SU-DHL-6 (cell line): Measurements from ENCODE around the gene C6orf163.

ENCODE experiments used
- H2AFZ ChIP-seq: fragments of 200-600 bp; sonication (generic); 2 replicates; pipeline ENCODE4 v1.6.1; 2014; ENCODE audit warnings: low read depth, mild to moderate bottlenecking, moderate library complexity, mixed read lengths, antibody characterized with exemption, low read length; ENCODE audit not compliant: severe bottlenecking
- H3F3A ChIP-seq: fragments of 200-600 bp; shearing (Covaris generic); 2 replicates; pipeline ENCODE4 v1.6.0; 2016; ENCODE audit warnings: antibody characterized with exemption, mild to moderate bottlenecking; ENCODE audit not compliant: insufficient read depth
- H3K27ac ChIP-seq: fragments of 200-600 bp; sonication (generic); 2 replicates; pipeline ENCODE4 v1.5.1; 2016; ENCODE audit warnings: low read depth, mild to moderate bottlenecking, low read length, moderate library complexity, mixed read lengths
- H3K27me3 ChIP-seq: fragments of 200-600 bp; sonication (generic), shearing (Covaris generic); 2 replicates; pipeline ENCODE4 v1.6.0; 2014; ENCODE audit warnings: mild to moderate bottlenecking, low read length
- H3K36me3 ChIP-seq: fragments of 200-600 bp; sonication (generic); 2 replicates; pipeline ENCODE4 v1.6.1; 2014; ENCODE audit warnings: mild to moderate bottlenecking, low read length, mixed read lengths
- H3K4me2 ChIP-seq: fragments of 300-600, 200-600 bp; shearing (Covaris generic), sonication (generic); 2 replicates; pipeline ENCODE4 v1.6.0; 2014; ENCODE audit warnings: low read length, low read depth, mild to moderate bottlenecking; ENCODE audit not compliant: poor library complexity, severe bottlenecking
- H3K4me3 ChIP-seq: fragments of 200-600 bp; sonication (generic); 2 replicates; pipeline ENCODE4 v1.5.1; 2014; ENCODE audit warnings: antibody characterized with exemption, low read length, mild to moderate bottlenecking, mixed read lengths; ENCODE audit not compliant: insufficient read depth, poor library complexity, severe bottlenecking
- H3K79me2 ChIP-seq: fragments of 200-600 bp; sonication (generic); 2 replicates; pipeline ENCODE4 v1.6.1; 2014; ENCODE audit warnings: mild to moderate bottlenecking, low read length, moderate library complexity; ENCODE audit not compliant: insufficient read depth
- H3K9ac ChIP-seq: fragments of 200-600 bp; sonication (generic); 2 replicates; pipeline ENCODE4 v1.7.0; 2014; ENCODE audit warnings: mild to moderate bottlenecking, low read length
- H3K9me2 ChIP-seq: fragments of 200-600 bp; sonication (generic); replicated peaks from 2 replicates; pipeline ENCODE4 v1.6.1; 2014; ENCODE audit warnings: low read length; ENCODE audit not compliant: insufficient read depth
- H3K9me3 ChIP-seq: fragments of 200-600 bp; sonication (generic); 2 replicates; pipeline ENCODE4 v1.6.1; 2014; ENCODE audit warnings: low read length, mixed read lengths; ENCODE audit not compliant: insufficient read depth
- H4K20me1 ChIP-seq: fragments of 200-600 bp; sonication (generic); 2 replicates; pipeline ENCODE4 v1.6.1; 2014; ENCODE audit warnings: low read depth, mild to moderate bottlenecking, antibody characterized with exemption, low read length, moderate library complexity, mixed read lengths
- EZH2phosphoT487 ChIP-seq: fragments of 200-600 bp; sonication (generic), shearing (Covaris generic); conservative IDR thresholded peaks from 2 replicates; pipeline ENCODE4 v1.6.1; 2018; ENCODE audit warnings: mild to moderate bottlenecking, antibody characterized with exemption, low read length, moderate library complexity, mixed read lengths
- TF ChIP-seq, protein P1 (sequence below): fragments of 200-600 bp; sonication (generic); IDR thresholded peaks from one replicate; pipeline ENCODE4 v1.5.1; 2017; ENCODE audit warnings: antibody characterized with exemption, mild to moderate bottlenecking, low read length, moderate library complexity; ENCODE audit not compliant: insufficient read depth, poor library complexity, severe bottlenecking

C6orf163 gene

DNA sequence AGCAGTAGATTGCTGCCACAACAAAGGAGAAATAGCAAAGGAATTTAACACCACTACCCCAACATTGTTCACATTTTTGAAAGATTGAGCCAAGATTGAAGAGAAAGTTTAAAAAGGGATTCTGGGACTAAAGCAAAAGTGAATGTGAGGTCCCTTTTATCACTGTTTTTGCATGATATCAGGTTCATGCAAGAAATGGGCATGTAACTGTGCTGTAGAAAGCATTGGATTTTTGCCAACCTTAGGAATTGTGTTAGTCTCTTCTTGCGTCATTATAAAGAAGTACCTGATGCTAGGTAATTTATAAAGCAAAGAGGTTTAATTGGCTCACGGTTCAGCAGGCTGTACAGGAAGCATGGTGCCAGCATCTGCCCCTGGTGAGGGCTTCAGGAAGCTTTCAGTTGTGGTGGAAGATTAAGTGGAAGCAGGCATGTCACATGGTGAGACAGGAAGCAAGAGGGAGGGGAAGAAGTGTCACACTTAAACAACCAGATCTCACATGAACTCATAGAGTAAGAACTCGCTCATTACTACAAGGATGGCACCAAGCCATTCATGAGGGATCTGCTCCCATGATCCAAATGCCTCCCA lies 10.9 kb upstream of the C6orf163 start:
- no peaks in the 10 kb centered on the region for H3K9me3 ChIP-seq
- H3K4me2 ChIP-seq: no peak overlapping the region
- no peaks in the 10 kb centered on the region for H4K20me1 ChIP-seq
- no peak overlapping the region for H3K4me3 ChIP-seq
- no peaks in the 10 kb centered on the region for H3F3A ChIP-seq
- H3K36me3 ChIP-seq: no peaks in the 10 kb centered on the region
- H3K27me3 ChIP-seq: no peaks in the 10 kb centered on the region
- peaks cover 10% of the 10 kb centered on the region for H3K79me2 ChIP-seq
- H2AFZ ChIP-seq: no peak overlapping the region
- TF ChIP-seq, protein P1, sequence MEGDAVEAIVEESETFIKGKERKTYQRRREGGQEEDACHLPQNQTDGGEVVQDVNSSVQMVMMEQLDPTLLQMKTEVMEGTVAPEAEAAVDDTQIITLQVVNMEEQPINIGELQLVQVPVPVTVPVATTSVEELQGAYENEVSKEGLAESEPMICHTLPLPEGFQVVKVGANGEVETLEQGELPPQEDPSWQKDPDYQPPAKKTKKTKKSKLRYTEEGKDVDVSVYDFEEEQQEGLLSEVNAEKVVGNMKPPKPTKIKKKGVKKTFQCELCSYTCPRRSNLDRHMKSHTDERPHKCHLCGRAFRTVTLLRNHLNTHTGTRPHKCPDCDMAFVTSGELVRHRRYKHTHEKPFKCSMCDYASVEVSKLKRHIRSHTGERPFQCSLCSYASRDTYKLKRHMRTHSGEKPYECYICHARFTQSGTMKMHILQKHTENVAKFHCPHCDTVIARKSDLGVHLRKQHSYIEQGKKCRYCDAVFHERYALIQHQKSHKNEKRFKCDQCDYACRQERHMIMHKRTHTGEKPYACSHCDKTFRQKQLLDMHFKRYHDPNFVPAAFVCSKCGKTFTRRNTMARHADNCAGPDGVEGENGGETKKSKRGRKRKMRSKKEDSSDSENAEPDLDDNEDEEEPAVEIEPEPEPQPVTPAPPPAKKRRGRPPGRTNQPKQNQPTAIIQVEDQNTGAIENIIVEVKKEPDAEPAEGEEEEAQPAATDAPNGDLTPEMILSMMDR: no peak
- TF ChIP-seq EZH2phosphoT487: no peak
- H3K9ac ChIP-seq: no peak overlapping the region
- H3K9me2 ChIP-seq: no peaks in the 10 kb centered on the region
- H3K27ac ChIP-seq: no peak overlapping the region

DNA sequence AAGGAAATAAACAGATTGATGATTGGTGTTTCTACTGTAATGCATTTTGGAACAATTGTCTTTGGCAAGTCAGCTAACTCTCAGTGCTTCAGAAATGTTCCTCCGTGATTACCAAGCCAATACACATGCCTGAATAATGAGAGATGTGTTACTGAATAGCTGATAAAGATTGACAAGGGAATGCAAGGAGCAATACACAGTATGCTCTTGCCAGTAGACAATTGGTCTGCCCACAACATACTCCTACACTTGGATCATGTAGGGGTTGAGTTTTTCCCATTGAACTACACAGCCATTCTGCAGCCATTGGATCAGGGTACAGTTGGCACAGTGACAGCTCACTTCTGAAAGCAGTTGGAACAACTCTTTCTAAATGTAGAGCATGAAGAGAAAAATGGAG lies 9.9 kb upstream of the C6orf163 start:
- Histone ChIP-seq H4K20me1 (no peaks in the 10 kb centered on the region), H3K4me2 (no peak overlapping the region)

DNA sequence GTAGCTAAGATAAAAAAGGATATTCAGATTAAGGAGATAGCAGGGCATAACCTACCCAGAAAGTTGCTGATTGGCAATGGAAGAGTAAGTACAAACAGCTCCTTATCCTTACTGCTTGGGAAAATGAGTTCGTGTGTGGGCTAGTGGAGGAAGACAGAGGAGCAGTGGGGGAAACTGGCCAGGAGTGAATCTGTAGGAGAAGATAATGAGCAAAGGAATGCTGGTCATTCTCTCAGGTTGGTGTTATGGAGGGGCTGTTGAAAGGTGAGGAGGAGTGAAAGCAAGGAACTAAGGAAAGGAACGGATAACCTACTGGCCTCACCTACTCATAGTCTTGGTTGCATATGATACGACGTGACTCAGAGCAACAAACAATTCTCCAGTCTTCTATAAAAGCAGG lies 8.2 kb upstream of the C6orf163 start:
- H3K79me2 ChIP-seq: no peaks in the 10 kb centered on the region
- no peak overlapping the region for H2AFZ ChIP-seq

More for the DNA sequence above, 9.9 kb upstream of the C6orf163 start:
- Histone ChIP-seq H3K9me3 (no peaks in the 10 kb centered on the region), H3K27me3 (no peaks in the 10 kb centered on the region), H3K79me2 (peaks cover 10% of the 10 kb centered on the region), H3K4me3 (no peak overlapping the region), H3K9me2 (no peaks in the 10 kb centered on the region), H2AFZ (no peak overlapping the region), H3K9ac (no peak overlapping the region), H3F3A (no peaks in the 10 kb centered on the region), H3K36me3 (no peaks in the 10 kb centered on the region), H3K27ac (no peak overlapping the region)
- TF ChIP-seq, protein P1: no peak
- no peak for TF ChIP-seq EZH2phosphoT487

More for the DNA sequence above, 8.2 kb upstream of the C6orf163 start:
- H3K36me3 ChIP-seq: no peaks in the 10 kb centered on the region
- no peaks in the 10 kb centered on the region for H3K27me3 ChIP-seq
- H3K9ac ChIP-seq: no peak overlapping the region
- no peak overlapping the region for H3K4me2 ChIP-seq
- no peaks in the 10 kb centered on the region for H3K9me3 ChIP-seq
- no peak overlapping the region for H3K4me3 ChIP-seq
- TF ChIP-seq EZH2phosphoT487: no peak
- TF ChIP-seq, protein P1: no peak
- H3F3A ChIP-seq: no peaks in the 10 kb centered on the region
- no peaks in the 10 kb centered on the region for H4K20me1 ChIP-seq
- no peak overlapping the region for H3K27ac ChIP-seq
- no peaks in the 10 kb centered on the region for H3K9me2 ChIP-seq
